Measurements from ENCODE around the gene FBXL13. TPM values are rescaled to one million over a fixed set of nuclear protein-coding genes. Genes with fewer than 3 reads are reported as not detected.

The FBXL13 gene
- total and polyA plus RNA-seq, 10 of the 15 experiments (the other 5 are each of a cell fraction or from before 2014, with no cell fraction given) = 0.08 to 0.95 (median 0.28) TPM; not detected in 2

- Histone ChIP-seq H3K9ac (ENCODE audit: control insufficient read depth, insufficient read depth, low read length) (no peak overlapping the region), H3K4me3 (no peak overlapping the region), H3K9me3 (replicated peaks; ENCODE audit: control insufficient read depth, insufficient read depth, low read length) (no peaks in the 10 kb centered on the region; the same call in 2 of the 3 replicates), H3K4me1 (ENCODE audit: control insufficient read depth, insufficient read depth, low read length) (no peaks in the 10 kb centered on the region), H3K27ac (ENCODE audit: control insufficient read depth, insufficient read depth) (no peak overlapping the region), H3K27me3 (replicated peaks in 1 of 2; ENCODE audit: control insufficient read depth in 2 of 2, insufficient read depth in 2 of 2, low read length in 1 of 2) (no peaks in the 10 kb centered on the region; a peak in 1 of 4 replicates), H3K4me2 (ENCODE audit: control insufficient read depth, insufficient read depth) (no peak overlapping the region), H4K20me1 (ENCODE audit: control insufficient read depth, insufficient read depth) (no peaks in the 10 kb centered on the region), H2AFZ (ENCODE audit: control insufficient read depth, low read depth, low read length) (no peak overlapping the region), H3K36me3 (ENCODE audit: control insufficient read depth in 2 of 2, insufficient read depth in 2 of 2, low read length in 1 of 2) (no peaks in the 10 kb centered on the region), H3K79me2 (ENCODE audit: control insufficient read depth, insufficient read depth, low read length) (no peaks in the 10 kb centered on the region)
- CTCF ChIA-PET = interaction anchor here (1.6 kb wide), 1 partner anchor 201 kb away, joined by 4 read pairs; the partner anchor contains the start of gene ARMC10
- intact Hi-C loops (cut with micrococcal nuclease; ENCODE audit: unreplicated experiment) = loop anchor here (2.0 kb wide), 1 partner anchor 49 kb away; no protein-coding TSS in a partner anchor
- no TSS peak for BruUV-seq (replicated peaks)
- in situ Hi-C loops (cut with MboI) = no loop called here
- 45% methylated on average over 5 of the region's 5 CpGs for WGBS (ENCODE audit: insufficient coverage, insufficient replicate concordance, low lambda C conversion rate, missing lambda C conversion rate)
- RAD21 ChIA-PET (ENCODE audit: unreplicated experiment) = interaction anchor here (1.0 kb wide), 1 partner anchor 191 kb away, joined by 3 read pairs; no protein-coding TSS in a partner anchor
- SMC1A ChIA-PET (ENCODE audit: uncharacterized antibody, unreplicated experiment) = interaction anchor here (0.6 to 1.7 kb wide), 4 partner anchors 19 to 1459 kb away, joined by 3 to 5 read pairs (median 3); no protein-coding TSS in a partner anchor
- peak; percentile 54 for FAIRE-seq
- POLR2A ChIA-PET = no interaction called here
- peak; percentile 51 for DNase-seq (ENCODE audit: low read depth, low spot score)
- ATAC-seq = peak; percentile 99
- TF ChIP-seq GATAD2B (conservative IDR thresholded peaks at IDR 0.05; ENCODE audit: low read depth) (no peak), CEBPB (IDR thresholded peaks at IDR 0.05; ENCODE audit: borderline replicate concordance in 1 of 2, low read depth in 2 of 2, low read length in 2 of 2) (no peak), ZZZ3 (IDR thresholded peaks at IDR 0.05; ENCODE audit: control insufficient read depth, insufficient read length, low read depth) (no peak), SP1 (IDR thresholded peaks at IDR 0.05; ENCODE audit: low read depth, low read length) (no peak), ZBTB33 (IDR thresholded peaks at IDR 0.05) (no peak), EED (IDR thresholded peaks at IDR 0.05; ENCODE audit: low read depth) (no peak), RUNX3 (IDR thresholded peaks at IDR 0.05; ENCODE audit: low read length) (peak; percentile 83), HCFC1 (IDR thresholded peaks at IDR 0.05; ENCODE audit: low read length) (no peak), NFYB (IDR thresholded peaks at IDR 0.05; ENCODE audit: insufficient read depth, low read depth, low read length) (no peak), CUX1 (IDR thresholded peaks at IDR 0.05; ENCODE audit: insufficient replicate concordance, low read depth, low read length) (peak; percentile 76), CHD1 (IDR thresholded peaks at IDR 0.05; ENCODE audit: low read depth, low read length) (no peak), NFIC (IDR thresholded peaks at IDR 0.05; ENCODE audit: low read depth, low read length) (0 out of 2 replicates have a peak, but pooled peaks have one; percentile 29), ETV6 (conservative IDR thresholded peaks at IDR 0.05 in 1 of 2, IDR thresholded peaks at IDR 0.05 in 1 of 2; ENCODE audit: borderline replicate concordance in 1 of 2, low read depth in 1 of 2) (peak in 1 of 2 experiments; percentile 31; a peak in 1 of 4 replicates), MYB (IDR thresholded peaks at IDR 0.05; ENCODE audit: borderline replicate concordance, low read depth, low read length) (no peak), SPI1 (IDR thresholded peaks at IDR 0.05; ENCODE audit: borderline replicate concordance, insufficient read depth, low read depth, low read length) (no peak), SMAD1 (IDR thresholded peaks at IDR 0.05; ENCODE audit: low read depth, partially characterized antibody) (no peak), BCL11A (IDR thresholded peaks at IDR 0.05; ENCODE audit: low read depth, low read length) (peak; percentile 38; the same call in 1 of the 2 replicates)
These were observed 200.3 kb downstream of the FBXL13 start for GRCh38 chr7:102874166-102874829.

Measured in GM12878 (cell line).